PFSK-1 (cell line): Measurements from ENCODE around the gene IRF1.

Experiments
- FOXP2 ChIP-seq: optimal IDR thresholded peaks from 2 replicates; pipeline ENCODE3; 2011; ENCODE audit warnings: borderline replicate concordance, control low read depth, inconsistent platforms; ENCODE audit not compliant: insufficient read depth; ENCODE audit errors: extremely low read length, extremely low read depth
- POLR2AphosphoS5 ChIP-seq: IDR thresholded peaks from 2 replicates; pipeline ENCODE4 v1.6.1; 2012; ENCODE audit warnings: low read depth, mild to moderate bottlenecking, control low read depth, low read length, moderate library complexity
- REST ChIP-seq, 2 experiments: IDR thresholded peaks; 2 replicates each; pipeline versions ENCODE4 v1.6.1 to v1.8.0; 2011 to 2012; ENCODE audit warnings: low read depth in 2 of 2, low read length in 2 of 2, control low read depth in 1 of 2, inconsistent platforms in 1 of 2, mild to moderate bottlenecking in 1 of 2, moderate library complexity in 1 of 2; ENCODE audit not compliant: insufficient read depth in 1 of 2
- SIN3A ChIP-seq: IDR thresholded peaks from 2 replicates; pipeline ENCODE4 v1.6.1; 2012; ENCODE audit warnings: mild to moderate bottlenecking, low read length, moderate library complexity, borderline replicate concordance; ENCODE audit not compliant: insufficient read depth
- TAF1 ChIP-seq: IDR thresholded peaks from 2 replicates; pipeline ENCODE4 v1.6.1; 2012; ENCODE audit warnings: low read length, control low read depth, borderline replicate concordance; ENCODE audit not compliant: insufficient read depth

- no peak for TF ChIP-seq POLR2AphosphoS5
- no peak for TF ChIP-seq TAF1
- no peak for TF ChIP-seq SIN3A
- TF ChIP-seq REST (IDR thresholded peaks at IDR 0.05; ENCODE audit: insufficient read depth in 1 of 2, low read depth in 2 of 2, low read length in 2 of 2): no peak
- no peak for TF ChIP-seq FOXP2
Measured at GRCh38 chr5:132474131-132474723, 16.3 kb downstream of the IRF1 start.
